ENCODE data around the gene VEPH1.

GRCh38 chr3:157409516-157409915, 93.7 kb downstream of the VEPH1 start:
- TF ChIP-seq CTCF (IDR thresholded peaks at IDR 0.05; ENCODE audit: insufficient read depth, low read length) (no peak), SPI1 (IDR thresholded peaks at IDR 0.05; ENCODE audit: borderline replicate concordance, low read depth) (no peak), REST (IDR thresholded peaks at IDR 0.05; ENCODE audit: insufficient replicate concordance, low read depth) (no peak)
